ENCODE measurements around the gene CHPF2.

CHPF2 gene

GRCh38 chr7:151235091-151235787, 3.0 kb downstream of the CHPF2 start:
- H3K27me3 Mint-ChIP-seq (ENCODE audit: low read depth), result peaks cover 1% of the 10 kb centered on the region
- peaks cover 20% of the 10 kb centered on the region for H3K36me3 Mint-ChIP-seq (ENCODE audit: low read depth)
- DNase-seq (ENCODE audit: low spot score), result no peak
- H3K27ac Mint-ChIP-seq, result no peak overlapping the region
- no peaks in the 10 kb centered on the region for H3K9me3 Mint-ChIP-seq
- peaks cover 18% of the 10 kb centered on the region for H3K4me1 Mint-ChIP-seq (ENCODE audit: low read depth)
- H3K4me3 Mint-ChIP-seq, result no peak overlapping the region

GRCh38 chr7:151236406-151236805, 4.1 kb downstream of the CHPF2 start:
- Mint-ChIP-seq H3K4me1 (ENCODE audit: low read depth) (peaks cover 16% of the 10 kb centered on the region), H3K4me3 (no peak overlapping the region), H3K27me3 (ENCODE audit: low read depth) (no peaks in the 10 kb centered on the region), H3K27ac (no peak overlapping the region), H3K9me3 (no peaks in the 10 kb centered on the region), H3K36me3 (ENCODE audit: low read depth) (peaks cover 20% of the 10 kb centered on the region)
- DNase-seq (ENCODE audit: low spot score), result no peak

GRCh38 chr7:151237244-151238189, 5.2 kb downstream of the CHPF2 start:
- Mint-ChIP-seq H3K4me3 (no peak overlapping the region), H3K27me3 (ENCODE audit: low read depth) (no peaks in the 10 kb centered on the region), H3K27ac (no peak overlapping the region), H3K36me3 (ENCODE audit: low read depth) (peaks cover 20% of the 10 kb centered on the region), H3K4me1 (ENCODE audit: low read depth) (peaks cover 8% of the 10 kb centered on the region), H3K9me3 (no peaks in the 10 kb centered on the region)
- no peak for DNase-seq (ENCODE audit: low spot score)

- Mint-ChIP-seq H3K27me3 (ENCODE audit: low read depth) (no peaks in the 10 kb centered on the region), H3K36me3 (ENCODE audit: low read depth) (peaks cover 18% of the 10 kb centered on the region), H3K9me3 (no peaks in the 10 kb centered on the region), H3K4me3 (no peak overlapping the region), H3K27ac (no peak overlapping the region), H3K4me1 (ENCODE audit: low read depth) (peaks cover 14% of the 10 kb centered on the region)
- DNase-seq (ENCODE audit: low spot score), result no peak
These were observed 6.0 kb downstream of the CHPF2 start for GRCh38 chr7:151238190-151238810.

GRCh38 chr7:151238924-151239836, 6.9 kb downstream of the CHPF2 start:
- DNase-seq (ENCODE audit: low spot score), result no peak
- Mint-ChIP-seq H3K4me3 (no peak overlapping the region), H3K9me3 (no peaks in the 10 kb centered on the region), H3K4me1 (ENCODE audit: low read depth) (peaks cover 16% of the 10 kb centered on the region), H3K27me3 (ENCODE audit: low read depth) (no peaks in the 10 kb centered on the region), H3K27ac (no peak overlapping the region), H3K36me3 (ENCODE audit: low read depth) (peaks cover 15% of the 10 kb centered on the region)

GRCh38 chr7:151239837-151240459, 7.7 kb downstream of the CHPF2 start:
- peaks cover 20% of the 10 kb centered on the region for H3K4me1 Mint-ChIP-seq (ENCODE audit: low read depth)
- no peak overlapping the region for H3K4me3 Mint-ChIP-seq
- DNase-seq (ENCODE audit: low spot score), result no peak
- no peak overlapping the region for H3K27ac Mint-ChIP-seq
- peaks cover 6% of the 10 kb centered on the region for H3K27me3 Mint-ChIP-seq (ENCODE audit: low read depth)
- peaks cover 10% of the 10 kb centered on the region for H3K36me3 Mint-ChIP-seq (ENCODE audit: low read depth)
- H3K9me3 Mint-ChIP-seq, result no peaks in the 10 kb centered on the region

- H3K27me3 Mint-ChIP-seq (ENCODE audit: low read depth), result peaks cover 7% of the 10 kb centered on the region
- H3K36me3 Mint-ChIP-seq (ENCODE audit: low read depth), result peaks cover 7% of the 10 kb centered on the region
- peaks cover 21% of the 10 kb centered on the region for H3K4me1 Mint-ChIP-seq (ENCODE audit: low read depth)
- no peaks in the 10 kb centered on the region for H3K9me3 Mint-ChIP-seq
- no peak overlapping the region for H3K27ac Mint-ChIP-seq
- no peak for DNase-seq (ENCODE audit: low spot score)
- no peak overlapping the region for H3K4me3 Mint-ChIP-seq
These were observed 8.3 kb downstream of the CHPF2 start for GRCh38 chr7:151240536-151240935.

GRCh38 chr7:151240942-151241754, 8.9 kb downstream of the CHPF2 start:
- Mint-ChIP-seq H3K9me3 (no peaks in the 10 kb centered on the region), H3K4me1 (ENCODE audit: low read depth) (peaks cover 24% of the 10 kb centered on the region), H3K4me3 (no peak overlapping the region), H3K27ac (no peak overlapping the region), H3K27me3 (ENCODE audit: low read depth) (peaks cover 11% of the 10 kb centered on the region), H3K36me3 (ENCODE audit: low read depth) (peaks cover 7% of the 10 kb centered on the region)
- DNase-seq (ENCODE audit: low spot score), result no peak

GRCh38 chr7:151241755-151242096, 9.4 kb downstream of the CHPF2 start:
- Mint-ChIP-seq H3K27me3 (ENCODE audit: low read depth) (peaks cover 17% of the 10 kb centered on the region), H3K36me3 (ENCODE audit: low read depth) (peaks cover 7% of the 10 kb centered on the region), H3K4me3 (no peak overlapping the region), H3K9me3 (no peaks in the 10 kb centered on the region), H3K4me1 (ENCODE audit: low read depth) (peaks cover 26% of the 10 kb centered on the region), H3K27ac (no peak overlapping the region)
- no peak for DNase-seq (ENCODE audit: low spot score)

- H3K36me3 Mint-ChIP-seq (ENCODE audit: low read depth), result peaks cover 3% of the 10 kb centered on the region
- DNase-seq (ENCODE audit: low spot score), result no peak
- peaks cover 24% of the 10 kb centered on the region for H3K27me3 Mint-ChIP-seq (ENCODE audit: low read depth)
- H3K4me3 Mint-ChIP-seq, result no peak overlapping the region
- peaks cover 26% of the 10 kb centered on the region for H3K4me1 Mint-ChIP-seq (ENCODE audit: low read depth)
- no peaks in the 10 kb centered on the region for H3K9me3 Mint-ChIP-seq
- H3K27ac Mint-ChIP-seq, result no peak overlapping the region
These were observed 10.1 kb downstream of the CHPF2 start for GRCh38 chr7:151242159-151243044.

GRCh38 chr7:151243045-151243349, 10.7 kb downstream of the CHPF2 start:
- peaks cover 30% of the 10 kb centered on the region for H3K27me3 Mint-ChIP-seq (ENCODE audit: low read depth)
- H3K4me3 Mint-ChIP-seq, result peak overlapping the region; percentile 74
- H3K27ac Mint-ChIP-seq, result peak overlapping the region; percentile 88
- no peaks in the 10 kb centered on the region for H3K9me3 Mint-ChIP-seq
- H3K4me1 Mint-ChIP-seq (ENCODE audit: low read depth), result peaks cover 30% of the 10 kb centered on the region
- DNase-seq (ENCODE audit: low spot score), result no peak
- peaks cover 3% of the 10 kb centered on the region for H3K36me3 Mint-ChIP-seq (ENCODE audit: low read depth)
